ENCODE measurements around the gene ARHGEF26. TPM values are rescaled to one million over a fixed set of nuclear protein-coding genes. Genes with fewer than 3 reads are reported as not detected.

ARHGEF26 gene
- polyA plus RNA-seq, 1 donor (not counting 4 experiments of a cell fraction or from before 2014, with no cell fraction given): 2.2 TPM

GRCh38 chr3:154209499-154209898 lies 88.3 kb downstream of the ARHGEF26 start:
- no peak for TF ChIP-seq EZH2 (IDR thresholded peaks at IDR 0.05; ENCODE audit: low read length)
- TF ChIP-seq, protein P1, sequence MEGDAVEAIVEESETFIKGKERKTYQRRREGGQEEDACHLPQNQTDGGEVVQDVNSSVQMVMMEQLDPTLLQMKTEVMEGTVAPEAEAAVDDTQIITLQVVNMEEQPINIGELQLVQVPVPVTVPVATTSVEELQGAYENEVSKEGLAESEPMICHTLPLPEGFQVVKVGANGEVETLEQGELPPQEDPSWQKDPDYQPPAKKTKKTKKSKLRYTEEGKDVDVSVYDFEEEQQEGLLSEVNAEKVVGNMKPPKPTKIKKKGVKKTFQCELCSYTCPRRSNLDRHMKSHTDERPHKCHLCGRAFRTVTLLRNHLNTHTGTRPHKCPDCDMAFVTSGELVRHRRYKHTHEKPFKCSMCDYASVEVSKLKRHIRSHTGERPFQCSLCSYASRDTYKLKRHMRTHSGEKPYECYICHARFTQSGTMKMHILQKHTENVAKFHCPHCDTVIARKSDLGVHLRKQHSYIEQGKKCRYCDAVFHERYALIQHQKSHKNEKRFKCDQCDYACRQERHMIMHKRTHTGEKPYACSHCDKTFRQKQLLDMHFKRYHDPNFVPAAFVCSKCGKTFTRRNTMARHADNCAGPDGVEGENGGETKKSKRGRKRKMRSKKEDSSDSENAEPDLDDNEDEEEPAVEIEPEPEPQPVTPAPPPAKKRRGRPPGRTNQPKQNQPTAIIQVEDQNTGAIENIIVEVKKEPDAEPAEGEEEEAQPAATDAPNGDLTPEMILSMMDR (optimal IDR thresholded peaks at IDR 0.05 in 1 of 3, IDR thresholded peaks at IDR 0.05 in 1 of 3, conservative IDR thresholded peaks at IDR 0.05 in 1 of 3; ENCODE audit: extremely low read depth in 1 of 3, insufficient read depth in 2 of 3, low read length in 3 of 3): no peak
- H3K27me3 ChIP-seq (ENCODE audit: control insufficient read depth, extremely low read depth, insufficient read depth, low read length): no peaks in the 10 kb centered on the region
- DNase-seq (ENCODE audit: low read depth, low spot score): no peak
- H3K4me2 ChIP-seq (ENCODE audit: control insufficient read depth, extremely low read depth, insufficient read depth, low read depth, low read length): no peak overlapping the region
- H3K36me3 ChIP-seq (ENCODE audit: control insufficient read depth in 2 of 2, extremely low read depth in 1 of 2, insufficient read depth in 2 of 2, low read length in 2 of 2): no peaks in the 10 kb centered on the region
- no peak overlapping the region for H3K9ac ChIP-seq (ENCODE audit: control insufficient read depth, extremely low read depth, insufficient read depth, low read length)
- H3K27ac ChIP-seq (ENCODE audit: control insufficient read depth, insufficient read depth, low read length): no peak overlapping the region
- no peaks in the 10 kb centered on the region for H3K79me2 ChIP-seq (ENCODE audit: control insufficient read depth, insufficient read depth, low read length)
- no peaks in the 10 kb centered on the region for H3K9me3 ChIP-seq (ENCODE audit: control insufficient read depth, low read depth, low read length)
- dilution Hi-C loops (cut with MboI; ENCODE audit: extremely low pct_ligation_motif_present, low sequenced_read_pairs): no loop called here
- H2AFZ ChIP-seq (ENCODE audit: control insufficient read depth, low read length): no peak overlapping the region
- H3K4me3 ChIP-seq (ENCODE audit: control insufficient read depth in 2 of 3, extremely low read depth in 1 of 3, insufficient read depth in 2 of 3, low read depth in 1 of 3, low read length in 3 of 3): no peak overlapping the region
- no peaks in the 10 kb centered on the region for H3K4me1 ChIP-seq (ENCODE audit: control insufficient read depth, extremely low read depth, insufficient read depth, low read length)
- H4K20me1 ChIP-seq (ENCODE audit: control insufficient read depth, extremely low read depth, insufficient read depth, low read length): no peaks in the 10 kb centered on the region
- H3K9me1 ChIP-seq (ENCODE audit: control insufficient read depth, extremely low read depth, insufficient read depth, low read length): no peaks in the 10 kb centered on the region
- FAIRE-seq: no peak

DNA sequence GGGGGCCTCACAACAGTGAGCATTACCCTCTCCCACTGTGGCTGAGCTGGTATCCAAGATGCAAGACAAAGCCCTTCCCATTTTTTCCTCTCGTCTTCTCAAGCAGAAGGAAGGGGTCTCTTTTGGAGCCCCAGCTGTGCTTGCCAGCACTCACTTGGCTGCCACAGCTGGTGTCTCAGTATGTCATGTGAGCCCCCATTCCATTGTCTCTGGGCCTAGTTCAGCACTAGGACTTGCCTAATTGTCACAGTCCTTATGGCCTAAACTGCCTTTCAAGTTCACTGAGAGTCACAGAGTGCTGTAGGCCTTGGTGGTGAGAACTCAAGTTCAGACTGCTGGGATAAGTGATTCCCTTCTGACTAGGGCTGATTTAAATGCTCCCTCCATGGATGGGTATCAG lies 89.8 kb downstream of the ARHGEF26 start:
- Histone ChIP-seq H3K27me3 (ENCODE audit: control insufficient read depth, extremely low read depth, insufficient read depth, low read length) (no peaks in the 10 kb centered on the region), H4K20me1 (ENCODE audit: control insufficient read depth, extremely low read depth, insufficient read depth, low read length) (no peaks in the 10 kb centered on the region), H3K4me3 (ENCODE audit: control insufficient read depth in 2 of 3, extremely low read depth in 1 of 3, insufficient read depth in 2 of 3, low read depth in 1 of 3, low read length in 3 of 3) (no peak overlapping the region), H3K9me1 (ENCODE audit: control insufficient read depth, extremely low read depth, insufficient read depth, low read length) (no peaks in the 10 kb centered on the region), H3K36me3 (ENCODE audit: control insufficient read depth in 2 of 2, extremely low read depth in 1 of 2, insufficient read depth in 2 of 2, low read length in 2 of 2) (no peaks in the 10 kb centered on the region), H3K4me1 (ENCODE audit: control insufficient read depth, extremely low read depth, insufficient read depth, low read length) (no peaks in the 10 kb centered on the region), H3K79me2 (ENCODE audit: control insufficient read depth, insufficient read depth, low read length) (no peaks in the 10 kb centered on the region), H3K27ac (ENCODE audit: control insufficient read depth, insufficient read depth, low read length) (no peak overlapping the region), H3K9ac (ENCODE audit: control insufficient read depth, extremely low read depth, insufficient read depth, low read length) (no peak overlapping the region), H3K4me2 (ENCODE audit: control insufficient read depth, extremely low read depth, insufficient read depth, low read depth, low read length) (no peak overlapping the region), H2AFZ (ENCODE audit: control insufficient read depth, low read length) (no peak overlapping the region), H3K9me3 (ENCODE audit: control insufficient read depth, low read depth, low read length) (no peaks in the 10 kb centered on the region)
- DNase-seq (ENCODE audit: low read depth, low spot score): no peak
- FAIRE-seq: no peak
- TF ChIP-seq, protein P1 (optimal IDR thresholded peaks at IDR 0.05 in 1 of 3, IDR thresholded peaks at IDR 0.05 in 1 of 3, conservative IDR thresholded peaks at IDR 0.05 in 1 of 3; ENCODE audit: extremely low read depth in 1 of 3, insufficient read depth in 2 of 3, low read length in 3 of 3): no peak
- TF ChIP-seq EZH2 (IDR thresholded peaks at IDR 0.05; ENCODE audit: low read length): no peak
- dilution Hi-C loops (cut with MboI; ENCODE audit: extremely low pct_ligation_motif_present, low sequenced_read_pairs): no loop called here

Measured in keratinocyte (primary cell).